GM18873 (cell line): ENCODE measurements around the gene MC4R.
"Not testable (repeated sequence)": the region's sequence is repeated elsewhere in the genome, so short reads cannot be mapped to it uniquely, and the experiment has no call there.

Experiments
- ATAC-seq: cut with Tn5 transposase; IDR thresholded peaks from one replicate; pipeline ENCODE4 v1.9.1; 2021; ENCODE audit warnings: mild to moderate bottlenecking, moderate library complexity, moderate number of reproducible peaks; ENCODE audit not compliant: unreplicated experiment, low FRiP score

Gene MC4R

GRCh38 chr18:60372596-60372995, at the start of gene MC4R:
Gene MC4R, minus strand, starts transcription at chr18:60372775. Its CDS starts 426 bp downstream, at chr18:60372349.
- ATAC-seq: no peak

DNA sequence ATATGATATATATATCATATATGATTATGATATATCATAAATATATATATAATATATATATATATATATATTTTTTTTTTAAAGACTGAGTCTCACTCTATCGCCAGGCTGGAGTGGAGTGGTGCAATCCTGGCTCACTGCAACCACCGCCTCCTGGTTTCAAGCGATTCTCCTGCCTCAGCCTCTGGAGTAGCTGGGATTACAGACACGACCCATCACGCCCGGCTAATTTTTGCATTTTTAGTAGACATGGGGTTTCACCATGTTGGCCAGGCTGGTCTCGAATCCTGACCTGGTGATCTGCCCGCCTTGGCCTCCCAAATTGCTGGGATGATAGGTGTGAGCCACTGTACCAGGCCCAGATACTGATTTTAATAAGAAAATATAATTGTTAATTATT, 49.7 kb upstream of the MC4R start:
- ATAC-seq: not testable (repeated sequence)

DNA sequence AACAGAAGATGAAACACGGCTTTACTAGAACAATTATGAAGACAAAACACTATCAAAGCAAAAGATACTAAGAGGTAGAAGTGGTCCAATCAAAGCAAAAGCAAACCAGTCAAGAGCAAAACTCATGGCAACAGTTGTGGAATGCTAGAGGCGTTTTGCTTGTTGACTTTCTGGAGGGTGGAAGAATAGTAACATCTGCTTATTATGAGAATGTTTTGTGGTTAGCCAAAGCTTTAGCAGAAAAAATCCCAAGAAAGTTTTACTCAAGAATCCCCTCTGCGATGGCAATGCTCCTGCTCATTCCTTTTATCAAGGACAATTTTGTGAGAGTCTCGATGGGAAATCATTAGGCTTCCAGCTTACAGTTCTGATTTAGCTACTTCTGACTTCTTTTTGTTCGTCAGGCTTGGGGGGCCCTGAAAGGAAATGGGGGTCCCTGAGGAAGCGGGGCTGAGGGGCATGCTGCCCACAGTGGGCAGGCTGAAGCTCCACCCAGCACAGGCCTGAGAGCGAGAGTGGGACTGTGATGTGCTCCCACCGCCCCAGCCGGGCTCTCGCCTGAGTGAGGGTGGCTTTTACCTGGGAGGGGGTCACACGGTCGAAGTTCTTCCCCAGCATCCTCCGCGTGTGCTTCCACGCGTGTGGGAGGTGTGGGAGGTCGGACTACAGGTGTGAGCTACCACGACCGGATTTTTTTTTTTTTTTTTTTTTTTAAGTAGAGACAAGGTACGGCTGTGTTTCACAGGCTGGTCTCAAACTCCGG, 49.0 kb upstream of the MC4R start:
- no peak for ATAC-seq

- ATAC-seq: no peak
Measured at GRCh38 chr18:60417946-60418345, 45.4 kb upstream of the MC4R start.

- ATAC-seq: no peak
Measured at GRCh38 chr18:60413944-60414547, 41.5 kb upstream of the MC4R start.

GRCh38 chr18:60411715-60412114, 39.1 kb upstream of the MC4R start:
- no peak for ATAC-seq

GRCh38 chr18:60406721-60407120, 34.1 kb upstream of the MC4R start:
- ATAC-seq: no peak

- no peak for ATAC-seq
Measured at GRCh38 chr18:60404486-60405085, 32.0 kb upstream of the MC4R start.

GRCh38 chr18:60401346-60401745, 28.8 kb upstream of the MC4R start:
- ATAC-seq: no peak

DNA sequence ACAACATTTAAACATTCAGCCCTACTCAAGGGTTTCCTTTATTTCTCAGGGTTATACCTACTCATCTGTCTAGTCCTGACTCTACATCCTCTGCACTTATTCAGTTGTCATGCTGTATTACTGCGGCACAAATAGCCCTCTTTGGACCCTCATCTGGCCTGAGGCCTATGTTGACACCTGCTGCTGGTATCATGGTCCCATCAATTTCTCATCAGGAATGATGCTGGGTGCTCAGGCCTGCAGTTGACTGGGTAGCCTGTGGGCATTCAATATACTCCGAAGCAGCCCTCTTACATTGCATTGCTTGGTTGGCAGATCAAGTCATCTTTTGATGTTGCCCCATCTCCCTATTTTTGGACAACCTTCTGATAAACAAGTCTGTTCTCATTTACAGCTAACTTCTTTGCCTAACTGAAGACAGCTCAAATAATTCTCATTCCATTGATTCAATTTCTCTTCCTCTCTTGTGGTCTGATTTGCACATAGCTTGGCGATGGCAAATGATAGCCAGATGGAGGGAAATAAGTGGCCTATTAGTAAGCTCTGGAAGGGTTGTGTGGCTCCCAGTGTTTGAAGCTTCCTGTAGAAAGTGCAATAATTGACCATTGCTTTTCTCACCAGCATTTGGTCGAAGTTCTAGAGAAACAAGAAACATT, 19.1 kb upstream of the MC4R start:
- no peak for ATAC-seq

GRCh38 chr18:60389314-60389713, 16.7 kb upstream of the MC4R start:
- ATAC-seq: no peak

- no peak for ATAC-seq
Measured at GRCh38 chr18:60385693-60386092, 13.1 kb upstream of the MC4R start.

DNA sequence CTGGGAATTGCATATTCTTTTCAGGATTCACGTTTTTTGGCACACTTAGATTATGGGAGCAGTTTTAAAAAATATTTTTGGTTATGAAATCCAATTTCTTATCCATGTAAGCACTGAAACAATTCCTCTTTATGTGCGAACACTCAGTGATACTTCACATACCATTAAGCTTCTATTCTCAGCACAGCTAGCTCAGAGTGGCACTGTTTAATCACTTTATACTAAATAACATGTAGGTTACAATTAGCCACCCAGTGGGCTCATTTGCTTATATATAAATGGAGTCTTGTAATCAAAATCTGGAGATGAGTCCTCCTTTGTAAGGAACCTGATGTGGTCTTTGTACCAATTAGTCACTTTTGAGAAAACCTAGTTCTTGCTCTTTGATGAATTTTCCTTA, 11.3 kb upstream of the MC4R start:
- ATAC-seq: no peak

DNA sequence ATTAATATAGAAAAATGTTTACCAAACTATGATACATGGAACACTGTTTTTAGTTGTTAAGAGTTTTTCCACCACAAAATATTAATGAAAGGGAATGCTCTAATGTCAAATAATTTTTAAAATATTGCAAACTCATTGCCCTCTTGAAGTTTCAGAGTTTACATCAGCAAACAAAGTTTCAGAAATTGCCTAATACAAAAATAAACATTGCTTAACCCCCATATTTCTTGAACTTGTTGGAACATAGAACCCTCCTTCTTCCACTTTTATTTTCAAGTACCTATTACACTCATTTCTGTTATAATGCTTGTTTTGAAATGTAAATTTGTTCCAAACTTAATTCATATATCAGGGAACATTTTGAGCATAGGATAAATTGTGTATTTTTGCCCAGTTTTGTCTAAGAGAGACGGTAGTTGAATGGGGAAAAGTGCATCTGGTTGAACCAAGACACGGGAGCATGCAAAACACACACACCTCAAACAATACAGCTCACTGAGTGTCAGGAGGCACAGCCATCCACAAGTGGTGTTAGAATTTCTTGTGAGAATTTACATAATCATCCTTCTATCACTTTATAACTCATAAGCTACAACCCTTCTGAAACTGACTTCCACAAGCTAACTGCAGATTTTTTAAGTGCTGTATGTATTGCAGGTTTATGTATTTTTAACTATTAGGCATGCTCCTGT, 5.3 kb upstream of the MC4R start:
- ATAC-seq: no peak

DNA sequence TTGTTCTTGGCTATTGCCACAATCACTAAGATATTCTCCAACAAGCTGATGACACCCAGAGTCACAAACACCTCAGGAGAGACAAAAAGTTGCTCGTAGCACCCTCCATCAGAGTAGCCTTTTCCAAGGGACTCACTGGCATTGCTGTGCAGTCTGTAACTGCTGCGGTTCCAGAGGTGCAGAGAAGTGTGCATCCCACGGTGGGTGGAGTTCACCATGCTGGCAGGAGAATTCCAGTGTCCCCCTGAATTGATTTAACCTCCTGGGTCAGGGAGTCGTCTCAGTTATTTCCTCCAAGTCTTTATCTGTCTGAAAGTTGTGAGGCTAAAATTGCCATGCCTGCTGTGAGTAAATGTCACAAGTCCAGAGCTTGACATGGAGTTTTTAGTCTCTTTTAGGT, 443 bp downstream of the MC4R start:
- no peak for ATAC-seq

- no peak for ATAC-seq
Measured at GRCh38 chr18:60358516-60358915, 14.1 kb downstream of the MC4R start.

DNA sequence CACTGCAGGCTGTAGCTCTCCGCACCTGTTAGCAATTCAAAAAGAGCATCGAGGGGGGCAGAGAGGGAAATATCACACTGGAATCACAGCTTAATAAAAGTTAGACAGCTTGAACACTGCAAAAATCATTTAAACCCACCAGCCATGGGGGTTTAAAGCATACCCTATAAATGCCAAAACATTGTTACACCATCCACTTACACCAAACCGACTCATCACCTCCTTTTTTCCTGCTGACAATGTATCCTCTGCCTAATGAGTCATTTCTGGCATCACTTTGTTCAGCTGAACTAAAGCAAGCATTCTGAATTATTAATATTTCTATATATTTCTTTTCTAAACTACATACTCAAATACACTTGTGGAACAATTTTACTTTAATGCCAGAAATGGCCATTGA, 21.6 kb downstream of the MC4R start:
- ATAC-seq: no peak

- no peak for ATAC-seq
Measured at GRCh38 chr18:60350150-60350549, 22.4 kb downstream of the MC4R start.

- no peak for ATAC-seq
Measured at GRCh38 chr18:60347526-60348045, 25.0 kb downstream of the MC4R start.

DNA sequence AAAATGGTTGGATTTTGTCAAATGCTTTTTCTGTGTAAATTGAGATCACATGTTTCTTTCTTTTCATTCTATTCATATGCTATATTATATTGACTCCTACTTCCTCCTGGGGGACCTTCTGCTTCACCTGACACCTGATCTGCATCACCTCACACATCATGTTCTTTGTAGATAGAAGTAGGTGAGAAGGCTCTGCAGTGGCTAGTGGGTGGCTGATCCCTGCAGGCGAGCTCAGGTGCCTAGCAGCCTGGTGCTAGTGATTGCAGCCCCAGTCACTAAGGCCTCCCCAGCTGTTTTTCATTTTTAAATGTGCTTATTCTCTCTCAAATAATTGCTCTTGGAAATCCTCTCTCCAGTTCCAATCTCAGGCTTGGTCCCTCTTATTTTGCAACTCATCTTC, 33.6 kb downstream of the MC4R start:
- no peak for ATAC-seq

DNA sequence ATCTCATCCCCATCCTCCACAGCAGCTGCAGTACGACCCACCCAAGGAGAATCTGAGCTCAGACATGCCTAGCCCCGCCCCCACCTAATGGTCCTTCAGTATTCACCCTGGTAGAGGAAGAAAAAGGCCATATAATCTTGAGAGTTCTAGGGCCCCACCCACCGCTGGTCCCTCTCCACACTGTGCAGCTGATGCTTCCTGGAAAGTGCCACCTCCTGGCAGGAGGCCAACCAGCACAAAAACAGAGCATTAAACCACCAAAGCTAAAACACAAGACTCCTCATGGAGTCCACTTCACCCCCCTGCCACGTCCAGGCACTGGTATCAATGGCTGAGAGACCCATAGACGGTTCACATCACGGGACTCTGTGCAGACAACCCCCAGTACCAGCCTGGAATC, 40.7 kb downstream of the MC4R start:
- ATAC-seq: no peak
